DND-41 (cell line): ENCODE results near the gene EYA4.

ENCODE experiments used
- ATAC-seq: fragments of 200-7000 bp; cut with Tn5 transposase; 3 replicates; pipeline ENCODE4 v1.9.1; 2021; ENCODE audit warnings: low read depth; ENCODE audit not compliant: insufficient read depth
- DNase-seq: peaks from one replicate; pipeline ENCODE4 v3.0.0-alpha.2; 2020
- H2AFZ ChIP-seq: 2 replicates; pipeline ENCODE4 v1.6.0; 2012; ENCODE audit warnings: low read depth, low read length
- H3K27ac ChIP-seq: 2 replicates; pipeline ENCODE4 v1.5.1; 2012; ENCODE audit warnings: low read length, inconsistent platforms
- H3K27me3 ChIP-seq: fragments of 200-600 bp; sonication (generic); 2 replicates; pipeline ENCODE4 v1.6.0; 2012; ENCODE audit warnings: low read length, mild to moderate bottlenecking, inconsistent platforms; ENCODE audit not compliant: insufficient read depth, poor library complexity
- H3K36me3 ChIP-seq: 2 replicates; pipeline ENCODE4 v1.5.1; 2012; ENCODE audit warnings: low read length, inconsistent platforms; ENCODE audit not compliant: insufficient read depth
- H3K4me1 ChIP-seq: 2 replicates; pipeline ENCODE4 v1.5.1; 2012; ENCODE audit warnings: mild to moderate bottlenecking, low read length; ENCODE audit not compliant: insufficient read depth
- H3K4me2 ChIP-seq: 2 replicates; pipeline ENCODE4 v1.6.0; 2012; ENCODE audit warnings: mild to moderate bottlenecking, moderate library complexity, low read length, inconsistent platforms; ENCODE audit not compliant: insufficient read depth
- H3K4me3 ChIP-seq, 2 experiments: fragments of 200-600 bp in 1 of 2; shearing (Covaris generic) in 1 of 2; 2 replicates each; pipeline ENCODE4 v1.5.1; 2012 to 2016; ENCODE audit warnings: inconsistent platforms in 2 of 2, low read length in 2 of 2, mild to moderate bottlenecking in 2 of 2, low read depth in 1 of 2, moderate library complexity in 1 of 2
- H3K79me2 ChIP-seq: 2 replicates; pipeline ENCODE4 v1.6.0; 2012; ENCODE audit warnings: low read length, inconsistent platforms; ENCODE audit not compliant: insufficient read depth
- H3K9ac ChIP-seq: 2 replicates; pipeline ENCODE4 v1.6.0; 2012; ENCODE audit warnings: low read depth, mild to moderate bottlenecking, inconsistent platforms, low read length, moderate library complexity
- H3K9me3 ChIP-seq: 2 replicates; pipeline ENCODE4 v1.5.1; 2012; ENCODE audit warnings: low read length, moderate library complexity, mild to moderate bottlenecking, inconsistent platforms; ENCODE audit not compliant: insufficient read depth, severe bottlenecking
- H4K20me1 ChIP-seq: 2 replicates; pipeline ENCODE4 v1.6.0; 2012; ENCODE audit warnings: low read length; ENCODE audit not compliant: insufficient read depth
- CTCF ChIP-seq: IDR thresholded peaks from 2 replicates; pipeline ENCODE4 v1.5.1; 2012; ENCODE audit warnings: borderline replicate concordance, low read length, moderate library complexity, mild to moderate bottlenecking; ENCODE audit not compliant: poor library complexity, severe bottlenecking; ENCODE audit errors: extremely low read depth
- EZH2 ChIP-seq: IDR thresholded peaks from 3 replicates; pipeline ENCODE4 v1.6.1; 2012; ENCODE audit warnings: borderline replicate concordance, low read depth, mild to moderate bottlenecking, moderate library complexity, low read length, inconsistent platforms; ENCODE audit not compliant: severe bottlenecking

EYA4 gene

GRCh38 chr6:133257545-133258105 lies 16.5 kb downstream of the EYA4 start:
- no peaks in the 10 kb centered on the region for H3K9me3 ChIP-seq
- H3K36me3 ChIP-seq, result no peaks in the 10 kb centered on the region
- H3K4me1 ChIP-seq, result no peaks in the 10 kb centered on the region
- no peaks in the 10 kb centered on the region for H3K27me3 ChIP-seq
- no peak overlapping the region for H3K4me3 ChIP-seq
- no peak overlapping the region for H2AFZ ChIP-seq
- no peak for DNase-seq
- TF ChIP-seq CTCF (no peak), EZH2 (no peak)
- no peaks in the 10 kb centered on the region for H3K79me2 ChIP-seq
- H3K9ac ChIP-seq, result no peak overlapping the region
- no peak overlapping the region for H3K4me2 ChIP-seq
- no peak overlapping the region for H3K27ac ChIP-seq
- H4K20me1 ChIP-seq, result no peaks in the 10 kb centered on the region
- no peak for ATAC-seq

GRCh38 chr6:133259561-133259960 lies 18.4 kb downstream of the EYA4 start:
- Histone ChIP-seq H3K79me2 (no peaks in the 10 kb centered on the region), H3K9me3 (no peaks in the 10 kb centered on the region), H3K4me2 (no peak overlapping the region), H3K27ac (no peak overlapping the region), H3K36me3 (no peaks in the 10 kb centered on the region), H3K27me3 (no peaks in the 10 kb centered on the region), H2AFZ (no peak overlapping the region), H3K9ac (no peak overlapping the region), H4K20me1 (no peaks in the 10 kb centered on the region), H3K4me1 (no peaks in the 10 kb centered on the region), H3K4me3 (no peak overlapping the region)
- no peak for DNase-seq
- TF ChIP-seq EZH2, result no peak
- TF ChIP-seq CTCF, result no peak
- ATAC-seq, result no peak

GRCh38 chr6:133262804-133263203 lies 21.6 kb downstream of the EYA4 start:
- Histone ChIP-seq H3K27ac (no peak overlapping the region), H3K9me3 (no peaks in the 10 kb centered on the region), H2AFZ (no peak overlapping the region), H3K9ac (no peak overlapping the region), H4K20me1 (no peaks in the 10 kb centered on the region), H3K4me1 (no peaks in the 10 kb centered on the region), H3K79me2 (no peaks in the 10 kb centered on the region), H3K36me3 (no peaks in the 10 kb centered on the region), H3K4me3 (no peak overlapping the region), H3K27me3 (no peaks in the 10 kb centered on the region), H3K4me2 (no peak overlapping the region)
- no peak for DNase-seq
- no peak for ATAC-seq
- TF ChIP-seq CTCF (no peak), EZH2 (no peak)

- TF ChIP-seq EZH2, result no peak
- no peak for TF ChIP-seq CTCF
- Histone ChIP-seq H3K4me1 (no peaks in the 10 kb centered on the region), H3K36me3 (no peaks in the 10 kb centered on the region), H3K79me2 (no peaks in the 10 kb centered on the region), H4K20me1 (no peaks in the 10 kb centered on the region), H3K9ac (no peak overlapping the region), H3K9me3 (no peaks in the 10 kb centered on the region), H3K27me3 (no peaks in the 10 kb centered on the region), H3K4me3 (no peak overlapping the region), H3K4me2 (no peak overlapping the region), H3K27ac (no peak overlapping the region), H2AFZ (no peak overlapping the region)
- DNase-seq (no peak), ATAC-seq (no peak)
These were observed 23.9 kb downstream of the EYA4 start for GRCh38 chr6:133265066-133265465.
